IMR-90 (cell line): Measurements from ENCODE around the gene NPPC. TPM values are rescaled to one million over a fixed set of nuclear protein-coding genes. Genes with fewer than 3 reads are reported as not detected.

Source experiments
- ATAC-seq: fragments of 200-7000 bp; cut with Tn5 transposase; 2 replicates; pipeline ENCODE4 v1.9.1; 2020; ENCODE audit warnings: low read depth, mild to moderate bottlenecking, moderate library complexity
- BruUV-seq: library from RNA; stranded (reverse); fragments of 400-500 nt; replicated peaks from 2 replicates; lab custom pipeline; 2021; lab: Mats Ljungman, UMichigan
- CTCF ChIA-PET: fragments of 300-600 bp; formaldehyde crosslinking; extraction: SDS; loops from one replicate; lab custom pipeline; 2021; ENCODE audit warnings: antibody characterized with exemption; lab: Yijun Ruan, JAX
- POLR2A ChIA-PET: fragments of 300-600 bp; sonication (Branson Sonifier 250); formaldehyde crosslinking; loops from one replicate; lab custom pipeline; 2022; ENCODE audit warnings: antibody characterized with exemption; ENCODE audit not compliant: unreplicated experiment; lab: Charles Lee
- DNase-seq: peaks from one replicate; pipeline ENCODE4 v3.0.0; 2013
- H2AFZ ChIP-seq: replicated peaks from 2 replicates; pipeline ENCODE3; 2013; ENCODE audit warnings: low read length, mild to moderate bottlenecking; ENCODE audit not compliant: poor library complexity
- H2AK5ac ChIP-seq: 2 replicates; pipeline ENCODE4 v1.6.1; 2013; ENCODE audit warnings: low read depth, low read length, inconsistent platforms
- H2AK9ac ChIP-seq: replicated peaks from 2 replicates; pipeline ENCODE3; 2013; ENCODE audit warnings: mild to moderate bottlenecking, low read depth, low read length, moderate library complexity; ENCODE audit not compliant: poor library complexity
- H2BK120ac ChIP-seq: 2 replicates; pipeline ENCODE4 v1.6.1; 2013; ENCODE audit warnings: low read depth, low read length, inconsistent platforms
- H2BK15ac ChIP-seq: 3 replicates; pipeline ENCODE4 v1.6.1; 2013; ENCODE audit warnings: low read depth, low read length, inconsistent platforms
- H2BK20ac ChIP-seq: 2 replicates; pipeline ENCODE4 v1.6.1; 2013; ENCODE audit warnings: low read depth, mild to moderate bottlenecking, inconsistent platforms, low read length, moderate library complexity
- H2BK5ac ChIP-seq: 2 replicates; pipeline ENCODE4 v1.6.1; 2013; ENCODE audit warnings: mild to moderate bottlenecking, low read depth, low read length, inconsistent platforms; ENCODE audit not compliant: poor library complexity, severe bottlenecking
- H3K14ac ChIP-seq: replicated peaks from 2 replicates; pipeline ENCODE4 v1.6.1; 2013; ENCODE audit warnings: low read depth, low read length, inconsistent platforms
- H3K18ac ChIP-seq: 2 replicates; pipeline ENCODE4 v1.6.1; 2013; ENCODE audit warnings: low read depth, low read length, control low read depth
- H3K23ac ChIP-seq: 2 replicates; pipeline ENCODE4 v1.6.1; 2013; ENCODE audit warnings: low read depth, low read length, inconsistent platforms
- H3K27ac ChIP-seq: 2 replicates; pipeline ENCODE4 v1.5.1; 2013; ENCODE audit warnings: mild to moderate bottlenecking, control low read depth, low read length; ENCODE audit not compliant: insufficient read depth
- H3K27me3 ChIP-seq: 2 replicates; pipeline ENCODE4 v1.6.1; 2013; ENCODE audit warnings: low read length; ENCODE audit not compliant: control insufficient read depth, insufficient read depth
- H3K36me3 ChIP-seq: 2 replicates; pipeline ENCODE4 v1.6.1; 2013; ENCODE audit warnings: low read length, mixed read lengths; ENCODE audit not compliant: control insufficient read depth, insufficient read depth
- H3K4ac ChIP-seq: 2 replicates; pipeline ENCODE4 v1.6.1; 2013; ENCODE audit warnings: low read depth, low read length, inconsistent platforms
- H3K4me1 ChIP-seq: 2 replicates; pipeline ENCODE4 v1.6.1; 2013; ENCODE audit warnings: low read length, mixed read lengths; ENCODE audit not compliant: control insufficient read depth, insufficient read depth
- H3K4me2 ChIP-seq: 2 replicates; pipeline ENCODE4 v1.6.1; 2013; ENCODE audit warnings: low read depth, mild to moderate bottlenecking, control low read depth, low read length, moderate library complexity
- H3K4me3 ChIP-seq: 2 replicates; pipeline ENCODE4 v1.5.1; 2013; ENCODE audit warnings: low read depth, mild to moderate bottlenecking, control low read depth, low read length, moderate library complexity; ENCODE audit not compliant: insufficient read depth
- H3K56ac ChIP-seq: 2 replicates; pipeline ENCODE4 v1.6.1; 2013; ENCODE audit warnings: low read length, inconsistent platforms; ENCODE audit not compliant: insufficient read depth; ENCODE audit errors: extremely low read depth
- H3K79me1 ChIP-seq, 2 experiments: 2 replicates each; pipeline ENCODE4 v1.6.1; 2013; ENCODE audit warnings: low read length in 2 of 2, inconsistent platforms in 1 of 2, low read depth in 1 of 2
- H3K9ac ChIP-seq: 2 replicates; pipeline ENCODE4 v1.6.1; 2013; ENCODE audit warnings: low read depth, low read length, control low read depth
- H3K9me1 ChIP-seq: 2 replicates; pipeline ENCODE4 v1.6.1; 2013; ENCODE audit warnings: low read length, inconsistent platforms; ENCODE audit not compliant: insufficient read depth
- H3K9me3 ChIP-seq: 2 replicates; pipeline ENCODE4 v1.6.1; 2013; ENCODE audit warnings: low read length; ENCODE audit not compliant: control insufficient read depth, insufficient read depth
- H4K20me1 ChIP-seq: 2 replicates; pipeline ENCODE4 v1.6.1; 2013; ENCODE audit warnings: low read length, inconsistent platforms; ENCODE audit not compliant: insufficient read depth
- H4K5ac ChIP-seq: 2 replicates; pipeline ENCODE4 v1.6.1; 2013; ENCODE audit warnings: mild to moderate bottlenecking, low read depth, low read length, control low read depth
- H4K8ac ChIP-seq, 2 experiments: 2 replicates each; pipeline ENCODE4 v1.6.1; 2013; ENCODE audit warnings: low read depth in 2 of 2, low read length in 2 of 2, control low read depth in 1 of 2, inconsistent platforms in 1 of 2
- H4K91ac ChIP-seq: 2 replicates; pipeline ENCODE4 v1.6.1; 2013; ENCODE audit warnings: low read depth, low read length, inconsistent platforms; ENCODE audit not compliant: insufficient read depth
- BHLHE40 ChIP-seq: fragments of 150-350 bp; IDR thresholded peaks from 2 replicates; pipeline ENCODE4 v1.6.1; 2016; ENCODE audit warnings: mild to moderate bottlenecking, low read depth, low read length
- CHD1 ChIP-seq: IDR thresholded peaks from 2 replicates; pipeline ENCODE4 v1.6.1; 2012; ENCODE audit warnings: low read depth, low read length, improper control_type of control experiment
- CTCF ChIP-seq: conservative IDR thresholded peaks from 2 replicates; pipeline ENCODE4 v1.5.1; 2012; ENCODE audit warnings: mild to moderate bottlenecking, low read depth, low read length, improper control_type of control experiment
- ELK1 ChIP-seq: fragments of 150-350 bp; IDR thresholded peaks from 2 replicates; pipeline ENCODE4 v1.6.1; 2016; ENCODE audit warnings: low read depth, mild to moderate bottlenecking, low read length, moderate library complexity, borderline replicate concordance
- FOS ChIP-seq: fragments of 150-350 bp; IDR thresholded peaks from 2 replicates; pipeline ENCODE4 v1.6.1; 2016; ENCODE audit warnings: low read depth, low read length
- MAZ ChIP-seq: IDR thresholded peaks from 2 replicates; pipeline ENCODE4 v1.6.1; 2012; ENCODE audit warnings: low read depth, mild to moderate bottlenecking, low read length, improper control_type of control experiment, moderate library complexity, borderline replicate concordance
- MXI1 ChIP-seq: IDR thresholded peaks from 2 replicates; pipeline ENCODE4 v1.6.1; 2012; ENCODE audit warnings: low read depth, mild to moderate bottlenecking, low read length, moderate library complexity, borderline replicate concordance
- NFE2L2 ChIP-seq: fragments of 150-350 bp; IDR thresholded peaks from 2 replicates; pipeline ENCODE4 v1.6.1; 2016; ENCODE audit warnings: low read depth, mild to moderate bottlenecking, low read length
- WGBS, 2 experiments: methylation state at CpG; one replicate each; pipeline versions ENCODE4 v1.1.5 to v1.1.7; 2013; ENCODE audit warnings: missing lambda C conversion rate in 2 of 2; ENCODE audit not compliant: insufficient read length in 1 of 2; ENCODE audit errors: extremely low coverage in 2 of 2; 5-methylcytosine and 5-hydroxymethylcytosine counted together
- dilution Hi-C: fragments of 300-500 bp; cut with HindIII; formaldehyde crosslinking; loops from one replicate; pipeline ENCODE4 v1.14.3; 2018; ENCODE audit warnings: low sequenced_read_pairs; ENCODE audit not compliant: unreplicated experiment
- in situ Hi-C: fragments of 300-500 bp; cut with MboI; formaldehyde crosslinking; loops from 3 replicates; pipeline ENCODE4 v1.14.3; 2019; ENCODE audit warnings: low sequenced_read_pairs, inconsistent platforms, mixed read lengths
- intact Hi-C: fragments of 100-400 bp; cut with micrococcal nuclease; formaldehyde crosslinking; loops from 2 replicates; pipeline ENCODE4 v1.10.0; 2022
- polyA plus RNA-seq, 3 experiments: library from polyadenylated mRNA; depleted of rRNA; stranded (reverse); fragments of >200 nt; gene quantifications; 2 replicates each; pipeline ENCODE4 v1.2.3, GENCODE V29; 2012; ENCODE audit warnings: low replicate concordance in 1 of 3
- total RNA-seq: library from RNA; depleted of rRNA; stranded (reverse); fragments of >200 nt; gene quantifications from 2 replicates; pipeline ENCODE4 v1.2.3, GENCODE V29; 2012

NPPC gene
- total and polyA plus RNA-seq, 2 of the 4 experiments (the other 2 are of a cell fraction), result 0.22 to 0.36 TPM

GRCh38 chr2:231919341-231920035, 6.7 kb downstream of the NPPC start:
- H4K91ac ChIP-seq, result no peak overlapping the region
- ChIA-PET POLR2A (no interaction called here), CTCF (no interaction called here)
- no peak overlapping the region for H4K8ac ChIP-seq
- TF ChIP-seq CTCF, result no peak
- no peak for TF ChIP-seq FOS
- TF ChIP-seq MAZ, result no peak
- no peak for TF ChIP-seq ELK1
- no peak for TF ChIP-seq MXI1
- no peak for TF ChIP-seq CHD1
- TF ChIP-seq NFE2L2, result no peak
- TF ChIP-seq BHLHE40, result no peak
- BruUV-seq, result no TSS peak
- H3K27ac ChIP-seq, result no peak overlapping the region
- in situ Hi-C loops (no loop called here), dilution Hi-C loops (no loop called here), intact Hi-C loops (no loop called here)
- no peaks in the 10 kb centered on the region for H3K79me1 ChIP-seq
- H4K5ac ChIP-seq, result no peak overlapping the region
- H3K9ac ChIP-seq, result no peak overlapping the region
- H2AFZ ChIP-seq, result no peak overlapping the region
- H3K56ac ChIP-seq, result no peak overlapping the region
- no peak overlapping the region for H2BK5ac ChIP-seq
- no peaks in the 10 kb centered on the region for H3K4me1 ChIP-seq
- H3K36me3 ChIP-seq, result no peaks in the 10 kb centered on the region
- H3K18ac ChIP-seq, result no peak overlapping the region
- WGBS, 2 experiments, result 67% methylated on average over 2 of the region's 15 CpGs; no CpG with 5 or more reads in 1 of the 2 experiments
- H2AK5ac ChIP-seq, result no peak overlapping the region
- H3K4ac ChIP-seq, result no peak overlapping the region
- ATAC-seq (no peak), DNase-seq (no peak)
- no peak overlapping the region for H2BK15ac ChIP-seq
- H4K20me1 ChIP-seq, result no peaks in the 10 kb centered on the region
- no peak overlapping the region for H2BK20ac ChIP-seq
- no peaks in the 10 kb centered on the region for H3K9me1 ChIP-seq
- H3K4me3 ChIP-seq, result no peak overlapping the region
- no peak overlapping the region for H3K23ac ChIP-seq
- no peak overlapping the region for H3K14ac ChIP-seq
- H3K9me3 ChIP-seq, result no peaks in the 10 kb centered on the region
- H2AK9ac ChIP-seq, result no peak overlapping the region
- H3K27me3 ChIP-seq, result peaks cover 40% of the 10 kb centered on the region
- no peak overlapping the region for H3K4me2 ChIP-seq
- no peak overlapping the region for H2BK120ac ChIP-seq
